ENCODE results near the gene VARS1.
"Not testable (repeated sequence)": the region's sequence is repeated elsewhere in the genome, so short reads cannot be mapped to it uniquely, and the experiment has no call there.

Gene VARS1

DNA sequence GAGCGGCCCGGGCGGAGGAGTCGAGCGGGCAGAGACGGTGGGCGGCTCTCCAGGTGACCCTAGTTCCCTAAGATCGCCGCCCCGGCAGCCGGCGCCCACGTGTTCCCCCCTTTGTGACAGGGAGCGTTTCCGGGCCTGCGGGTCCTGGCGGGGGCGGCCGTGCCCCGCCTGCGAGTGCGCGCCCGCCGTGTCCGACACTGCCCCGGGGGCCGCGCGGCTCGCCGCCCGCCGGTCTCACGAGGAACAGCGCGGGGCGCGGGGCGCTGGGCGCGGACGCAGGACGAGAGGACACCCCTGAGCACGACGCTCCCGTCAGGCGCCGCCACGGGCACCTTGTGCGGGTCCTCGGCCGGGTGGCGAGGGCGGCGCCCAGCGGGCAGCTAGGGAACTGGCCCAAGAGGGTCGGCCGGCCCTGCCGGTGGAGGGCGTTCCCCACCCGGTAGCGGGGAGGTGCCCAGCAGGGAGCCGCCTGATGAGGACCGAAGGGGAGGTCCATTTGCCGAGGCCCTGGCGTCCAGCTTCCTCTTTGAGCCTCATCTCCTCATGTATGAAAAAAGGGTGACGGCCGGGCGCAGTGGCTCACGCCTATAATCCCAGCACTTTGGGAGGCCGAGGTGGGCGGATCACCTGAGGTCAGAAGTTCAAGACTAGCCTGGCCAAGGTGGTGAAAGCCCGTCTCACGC is at the start of gene VARS1:
Gene VARS1 (minus strand): TSS at position 137 of the 683 bp plus-strand sequence. CDS start 535 bp downstream, outside the sequence.
- peak; percentile 68 for DNase-seq (ENCODE audit: low read depth)

DNA sequence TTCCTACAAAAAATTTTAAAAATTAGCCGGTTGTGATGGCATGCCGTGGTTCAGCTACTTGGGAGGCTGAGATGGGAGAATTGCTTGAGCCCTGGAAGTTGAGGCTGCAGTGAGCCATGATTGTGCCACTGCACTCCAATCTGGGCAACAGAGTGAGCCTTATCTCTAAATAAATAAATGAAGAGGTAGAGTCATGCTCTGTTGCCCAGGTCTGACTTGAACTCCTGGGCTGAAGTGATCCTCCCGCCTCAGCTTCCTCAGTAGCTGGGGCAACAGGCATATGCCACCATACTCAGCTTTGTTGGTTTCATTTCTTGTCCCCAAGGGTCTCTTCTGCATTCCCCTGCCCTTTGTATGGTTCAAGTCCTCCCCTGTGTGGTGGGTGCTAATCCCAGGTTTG is 49.0 kb upstream of the VARS1 start:
- no peak for DNase-seq (ENCODE audit: low read depth)

DNA sequence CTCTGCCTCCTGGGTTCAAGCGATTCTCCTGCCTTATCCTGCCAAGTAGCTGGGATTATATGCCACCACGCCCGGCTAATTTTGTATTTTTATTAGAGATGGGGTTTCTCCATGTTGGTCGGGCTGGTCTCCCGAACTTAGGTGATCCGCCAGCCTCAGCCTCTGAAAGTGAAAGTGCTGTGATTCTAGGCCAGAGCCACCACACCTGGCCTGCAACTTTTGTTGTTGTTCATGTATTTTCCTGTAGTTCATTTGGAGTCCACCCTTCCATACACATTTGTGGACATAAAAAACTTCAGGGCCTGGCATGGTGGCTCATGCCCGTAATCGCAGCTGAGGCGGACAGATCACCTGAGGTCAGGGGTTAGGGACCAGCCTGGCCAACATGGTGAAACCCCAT is 46.5 kb upstream of the VARS1 start:
- DNase-seq (ENCODE audit: low read depth), result no peak

DNA sequence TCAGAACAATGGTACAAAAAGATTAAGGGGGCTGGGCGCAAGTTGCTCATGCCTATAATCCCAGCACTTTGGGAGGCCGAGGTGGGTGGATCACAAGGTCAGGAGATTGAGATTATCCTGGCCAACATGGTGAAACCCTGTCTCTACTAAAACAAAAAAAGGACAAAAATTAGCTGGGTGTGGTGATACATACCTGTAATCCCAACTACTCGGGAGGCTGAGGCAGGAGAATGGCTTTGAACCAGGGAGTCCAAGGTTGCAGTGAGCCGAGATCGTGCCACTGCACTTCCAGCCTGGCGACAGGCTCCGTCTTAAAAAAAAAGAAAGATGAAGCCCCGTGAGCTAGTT is 44.2 kb upstream of the VARS1 start:
- DNase-seq (ENCODE audit: low read depth), result not testable (repeated sequence)

DNA sequence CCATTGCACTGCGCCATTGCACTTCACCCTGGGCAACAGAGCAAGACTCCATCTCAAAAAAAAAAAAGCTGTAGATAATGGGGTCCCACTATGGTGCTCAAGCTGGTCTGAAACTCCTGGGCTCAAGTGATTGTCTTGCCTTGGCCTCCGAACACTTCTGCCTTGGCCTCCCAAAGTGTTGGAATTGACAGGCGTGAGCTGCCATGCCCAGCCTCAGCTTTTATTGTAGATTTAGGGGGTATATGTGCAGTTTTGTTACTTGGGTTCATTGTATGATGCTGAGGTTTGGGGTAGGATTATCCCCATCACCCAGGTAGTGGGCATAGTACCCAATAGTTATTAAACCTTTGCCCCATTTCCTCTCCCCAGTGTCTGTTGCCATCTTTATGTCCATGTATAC is 43.4 kb upstream of the VARS1 start:
- no peak for DNase-seq (ENCODE audit: low read depth)

DNA sequence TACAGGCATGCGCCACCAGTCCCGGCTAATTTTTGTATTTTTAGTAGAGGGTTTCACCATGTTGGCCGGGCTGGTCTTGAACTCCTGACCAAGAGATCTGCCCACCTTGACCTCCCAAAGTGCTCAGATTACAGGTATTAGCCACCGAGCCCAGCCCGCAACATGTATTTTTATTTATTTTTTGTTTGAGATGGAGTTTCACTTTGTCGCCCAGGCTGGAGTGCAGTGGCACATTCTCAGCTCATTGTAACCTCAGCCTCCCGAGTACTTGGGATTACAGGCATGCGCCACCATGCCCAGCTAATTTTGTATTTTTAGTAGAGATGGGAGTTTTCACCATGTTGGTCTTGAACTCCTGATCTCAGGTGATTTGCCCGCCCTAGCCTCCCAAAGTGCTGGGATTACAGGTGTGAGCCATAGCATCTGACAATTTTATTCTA is 42.6 kb upstream of the VARS1 start:
- not testable (repeated sequence) for DNase-seq (ENCODE audit: low read depth)

DNA sequence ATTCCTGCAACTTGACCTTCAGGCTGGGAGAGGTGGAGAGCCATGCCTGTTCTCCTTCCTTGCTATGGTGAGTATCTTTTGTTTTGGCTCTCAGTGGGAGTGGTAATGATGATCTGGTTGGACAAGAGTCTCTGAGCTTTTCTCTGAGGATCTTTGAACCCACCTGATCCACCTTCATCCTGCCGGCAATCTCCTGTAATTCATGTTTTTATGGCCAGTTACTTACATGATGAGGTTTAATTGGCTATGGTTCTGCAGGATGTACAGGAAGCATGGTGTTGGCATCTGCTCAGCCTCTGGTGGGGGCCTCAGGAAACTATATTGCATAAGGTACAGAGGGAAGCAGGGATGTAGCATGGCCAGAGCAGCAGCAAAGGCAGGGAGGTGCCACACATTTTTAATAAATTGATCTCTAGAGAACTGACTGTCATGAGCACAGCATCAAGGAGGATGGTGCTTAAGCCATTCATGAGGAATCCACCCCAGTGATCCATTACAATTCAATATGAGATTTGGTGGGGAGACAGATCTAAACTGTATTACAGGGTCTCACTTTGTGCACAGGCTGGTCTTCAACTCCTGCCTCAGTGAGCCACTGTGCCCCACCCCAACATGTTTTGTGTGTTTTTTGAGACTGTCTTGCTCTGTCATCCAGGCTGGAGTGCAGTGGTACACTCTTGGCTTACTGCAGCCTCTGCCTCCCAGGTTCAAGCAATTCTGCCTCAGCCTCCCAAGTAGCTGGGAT is 42.0 kb upstream of the VARS1 start:
- DNase-seq (ENCODE audit: low read depth), result no peak

DNA sequence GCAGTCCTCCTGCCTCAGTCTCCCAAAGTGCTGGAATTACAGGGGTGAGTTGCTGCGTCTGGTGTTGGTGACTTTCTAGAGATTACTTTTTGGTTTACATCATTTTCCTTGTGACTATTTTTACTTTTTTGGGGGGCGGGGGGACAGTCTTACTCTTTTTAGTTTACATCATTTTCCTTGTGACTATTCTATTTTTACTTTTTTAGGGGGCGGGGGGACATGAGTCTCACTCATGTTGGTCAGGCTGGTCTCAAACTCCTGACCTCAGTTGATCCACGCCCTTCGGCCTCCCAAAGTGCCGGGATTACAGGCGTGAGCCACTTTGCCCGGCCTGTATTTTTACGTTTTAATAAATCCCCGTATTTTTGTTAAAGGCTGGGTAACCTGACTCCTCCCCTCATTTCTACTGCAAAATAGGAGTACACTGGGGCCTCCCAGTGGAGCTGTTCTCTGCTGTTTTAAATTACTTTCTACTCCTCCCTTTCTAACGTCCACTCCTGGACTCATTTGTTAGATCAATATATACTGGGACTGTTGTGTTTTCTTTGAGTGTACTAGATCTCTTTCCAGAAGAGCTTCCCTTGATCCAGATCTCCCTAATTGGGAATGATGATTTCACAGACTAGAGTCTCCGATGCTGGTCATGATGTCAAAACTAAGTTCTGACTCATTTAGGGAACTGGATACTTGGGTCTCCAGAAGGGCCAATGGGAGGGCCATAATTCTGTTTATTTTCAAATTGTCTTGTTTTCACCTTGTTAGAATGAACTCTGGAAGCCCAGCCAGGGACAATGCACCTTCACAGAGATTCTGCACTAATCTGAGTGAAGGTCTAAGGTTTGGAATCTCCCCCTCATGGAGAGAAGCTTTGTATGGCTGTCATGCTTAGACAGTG is 41.2 kb upstream of the VARS1 start:
- no peak for DNase-seq (ENCODE audit: low read depth)

DNA sequence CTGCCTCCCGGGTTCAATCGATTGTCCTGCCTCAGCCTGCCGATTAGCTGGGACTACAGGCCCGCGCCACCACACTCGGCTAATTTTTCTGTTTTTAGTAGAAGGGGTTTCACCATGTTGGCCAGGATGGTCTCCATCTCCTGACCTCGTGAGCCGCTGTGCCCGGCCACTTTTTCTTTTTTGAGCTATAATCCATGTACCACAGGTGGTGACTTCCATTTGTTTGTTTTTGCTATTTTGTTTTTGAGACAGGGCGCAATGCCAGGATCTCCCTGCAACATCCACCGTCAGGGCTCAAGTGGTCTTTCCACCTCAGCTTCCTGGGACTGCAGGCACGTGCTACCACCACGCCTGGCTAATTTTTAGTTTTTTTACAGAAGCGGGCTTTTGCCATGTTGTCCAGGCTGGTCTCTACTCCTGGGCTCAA is 40.5 kb upstream of the VARS1 start:
- DNase-seq (ENCODE audit: low read depth), result no peak

DNA sequence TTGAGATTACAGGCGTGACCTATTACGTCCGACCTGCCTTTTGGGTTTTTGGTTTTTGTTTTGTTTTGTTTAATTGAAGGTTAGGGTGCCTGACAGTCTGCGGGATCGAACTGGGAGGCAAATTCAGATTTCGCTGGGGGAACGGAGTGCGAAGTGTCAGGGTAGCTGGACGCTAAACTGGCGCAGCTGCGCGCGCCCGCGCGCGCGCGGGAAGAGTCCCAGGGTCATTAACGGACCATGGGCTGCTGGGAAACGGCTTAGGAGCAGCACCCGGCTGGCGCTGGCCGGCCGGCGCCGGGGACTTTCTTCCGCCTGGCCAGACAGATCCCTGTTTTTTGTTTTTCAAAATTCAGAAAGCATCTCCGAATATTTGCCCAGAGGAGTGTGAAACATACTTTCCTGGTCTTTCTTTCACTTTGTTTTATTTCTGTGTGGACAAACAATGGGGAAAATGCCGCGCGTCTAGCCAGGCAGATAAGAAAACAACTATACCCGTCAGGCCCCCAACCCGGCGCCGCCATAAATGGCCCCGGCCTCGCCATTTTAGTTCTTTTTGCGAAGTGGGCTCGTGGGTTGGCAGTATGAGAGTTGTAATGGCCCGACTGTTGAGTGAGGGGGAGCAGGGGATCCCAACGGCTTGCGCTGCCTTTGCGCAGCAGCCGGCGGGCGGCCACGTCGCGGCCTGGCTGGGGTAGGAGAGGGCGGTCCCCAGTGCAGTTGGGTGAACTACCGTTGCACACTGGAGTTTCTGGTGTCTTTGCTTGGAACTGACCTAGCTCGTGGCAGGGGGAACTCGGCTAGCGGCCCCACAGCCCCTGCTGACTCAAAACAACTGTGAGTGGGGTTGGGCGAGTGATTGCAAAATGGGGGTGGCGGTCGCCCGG is 39.1 kb upstream of the VARS1 start:
- DNase-seq (ENCODE audit: low read depth), result peak; percentile 63

DNA sequence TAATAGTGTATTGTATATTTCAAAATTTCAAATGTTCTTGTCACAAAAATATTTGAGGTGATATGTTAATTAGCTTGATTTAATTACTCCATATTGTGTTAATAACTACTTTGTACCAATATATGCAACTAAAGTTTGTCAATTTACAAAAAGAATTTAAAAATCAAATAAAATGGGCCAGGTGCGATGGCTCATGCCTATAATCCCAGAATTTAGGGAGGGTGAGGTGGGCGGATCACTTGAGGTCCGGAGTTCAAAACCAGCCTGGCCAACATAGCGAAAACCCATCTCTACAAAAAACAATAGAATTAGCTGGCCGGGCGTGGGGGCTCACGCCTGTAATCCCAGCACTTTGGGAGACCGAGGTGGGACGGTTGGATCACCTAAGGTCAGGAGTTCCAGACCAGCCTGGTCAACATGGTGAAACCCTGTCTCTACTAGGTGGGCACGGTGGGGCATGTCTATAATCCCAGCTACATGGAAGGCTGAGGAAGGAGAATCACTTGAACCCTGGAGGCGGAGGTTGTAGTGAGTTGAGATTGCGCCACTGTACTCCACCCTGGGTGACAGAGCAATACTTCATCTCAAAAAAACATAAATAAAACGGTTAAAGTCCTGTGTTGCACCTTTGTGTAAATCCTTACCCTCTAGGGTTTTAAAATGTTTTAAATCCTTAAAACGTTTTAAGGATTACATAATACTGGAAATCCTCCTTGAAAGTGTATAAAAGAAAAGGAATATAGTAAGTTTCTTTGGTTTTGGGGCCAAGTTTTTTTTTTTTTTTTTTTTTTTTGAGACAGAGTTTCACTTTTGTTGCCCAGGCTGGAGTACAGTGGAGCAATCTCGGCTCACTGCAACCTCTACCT is 36.0 kb upstream of the VARS1 start:
- DNase-seq (ENCODE audit: low read depth), result no peak

DNA sequence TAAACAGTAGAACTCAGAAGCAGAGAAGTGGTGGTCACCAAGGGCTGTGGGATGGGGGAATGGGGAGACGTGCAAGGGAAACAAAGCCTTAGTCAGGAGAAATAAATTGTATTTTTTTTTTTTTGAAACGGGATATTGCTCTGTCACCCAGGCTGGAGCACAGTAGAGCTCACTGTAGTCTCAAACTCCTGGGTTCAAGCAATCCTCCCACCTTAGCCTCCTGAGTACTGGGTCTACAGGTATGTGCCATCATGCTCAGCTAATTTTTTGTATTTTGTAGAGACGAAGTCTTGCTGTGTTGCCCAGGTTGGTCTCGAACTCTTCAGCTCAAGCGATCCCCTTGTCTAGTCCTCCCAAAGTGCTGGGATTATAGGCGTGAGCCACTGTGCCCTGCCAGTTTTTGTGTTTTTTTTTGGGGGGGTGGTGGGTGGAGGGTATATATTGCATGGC is 35.4 kb upstream of the VARS1 start:
- DNase-seq (ENCODE audit: low read depth), result no peak

DNA sequence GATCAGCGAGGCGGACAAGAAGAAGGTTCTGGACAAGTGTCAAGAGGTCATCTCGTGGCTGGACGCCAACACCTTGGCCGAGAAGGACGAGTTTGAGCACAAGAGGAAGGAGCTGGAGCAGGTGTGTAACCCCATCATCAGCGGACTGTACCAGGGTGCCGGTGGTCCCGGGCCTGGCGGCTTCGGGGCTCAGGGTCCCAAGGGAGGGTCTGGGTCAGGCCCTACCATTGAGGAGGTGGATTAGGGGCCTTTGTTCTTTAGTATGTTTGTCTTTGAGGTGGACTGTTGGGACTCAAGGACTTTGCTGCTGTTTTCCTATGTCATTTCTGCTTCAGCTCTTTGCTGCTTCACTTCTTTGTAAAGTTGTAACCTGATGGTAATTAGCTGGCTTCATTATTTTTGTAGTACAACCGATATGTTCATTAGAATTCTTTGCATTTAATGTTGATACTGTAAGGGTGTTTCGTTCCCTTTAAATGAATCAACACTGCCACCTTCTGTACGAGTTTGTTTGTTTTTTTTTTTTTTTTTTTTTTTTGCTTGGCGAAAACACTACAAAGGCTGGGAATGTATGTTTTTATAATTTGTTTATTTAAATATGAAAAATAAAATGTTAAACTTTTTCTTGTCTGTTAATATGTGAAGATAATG is 34.2 kb upstream of the VARS1 start:
- DNase-seq (ENCODE audit: low read depth), result no peak

DNA sequence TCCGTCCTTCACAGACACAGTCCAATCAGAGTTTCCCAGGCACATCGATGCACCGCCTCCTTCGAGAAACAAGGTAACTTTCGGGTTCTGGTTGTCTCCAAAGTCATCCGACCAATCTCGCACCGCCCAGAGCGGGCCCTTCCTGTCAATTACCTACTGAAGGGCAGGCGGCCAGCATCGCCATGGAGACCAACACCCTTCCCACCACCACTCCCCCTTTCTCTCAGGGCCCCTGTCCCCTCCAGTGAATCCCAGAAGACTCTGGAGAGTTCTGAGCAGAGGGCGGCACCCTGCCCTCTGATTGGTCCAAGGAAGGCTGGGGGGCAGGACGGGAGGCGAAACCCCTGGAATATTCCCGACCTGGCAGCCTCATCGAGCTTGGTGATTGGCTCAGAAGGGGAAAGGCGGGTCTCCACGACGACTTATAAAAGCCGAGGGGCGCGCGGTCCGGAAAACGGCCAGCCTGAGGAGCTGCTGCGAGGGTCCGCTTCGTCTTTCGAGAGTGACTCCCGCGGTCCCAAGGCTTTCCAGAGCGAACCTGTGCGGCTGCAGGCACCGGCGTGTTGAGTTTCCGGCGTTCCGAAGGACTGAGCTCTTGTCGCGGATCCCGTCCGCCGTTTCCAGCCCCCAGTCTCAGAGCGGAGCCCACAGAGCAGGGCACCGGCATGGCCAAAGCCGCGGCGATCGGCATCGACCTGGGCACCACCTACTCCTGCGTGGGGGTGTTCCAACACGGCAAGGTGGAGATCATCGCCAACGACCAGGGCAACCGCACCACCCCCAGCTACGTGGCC is 31.9 kb upstream of the VARS1 start, which contains the start of gene HSPA1B:
Gene HSPA1B (plus strand): TSS at position 453 of the 794 bp plus-strand sequence. CDS start 213 bp downstream, at position 666.
- DNase-seq (ENCODE audit: low read depth), result peak; percentile 86

DNA sequence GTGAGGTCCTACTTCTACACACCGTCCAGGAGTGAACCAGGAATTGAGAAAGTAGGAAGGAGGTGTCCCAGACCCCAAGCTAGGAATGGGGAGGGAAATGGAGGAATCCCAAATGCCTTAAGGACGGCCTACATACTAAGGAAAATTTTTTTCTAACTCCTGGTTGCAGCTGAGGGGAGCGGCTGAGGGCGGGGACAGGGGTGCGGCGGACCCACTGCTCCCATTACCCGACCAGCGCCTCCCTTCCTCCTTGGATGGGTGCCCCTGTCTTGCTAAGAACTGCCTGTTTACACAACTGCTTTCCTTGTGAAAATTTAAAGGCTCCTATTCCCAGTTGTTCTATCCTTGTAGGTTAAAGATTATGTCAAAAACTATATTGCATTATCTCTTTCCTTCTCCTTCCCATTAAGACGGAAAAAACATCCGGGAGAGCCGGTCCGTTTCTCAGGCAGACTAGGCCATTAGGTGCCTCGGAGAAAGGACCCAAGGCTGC is 31.3 kb upstream of the VARS1 start:
- DNase-seq (ENCODE audit: low read depth), result no peak

DNA sequence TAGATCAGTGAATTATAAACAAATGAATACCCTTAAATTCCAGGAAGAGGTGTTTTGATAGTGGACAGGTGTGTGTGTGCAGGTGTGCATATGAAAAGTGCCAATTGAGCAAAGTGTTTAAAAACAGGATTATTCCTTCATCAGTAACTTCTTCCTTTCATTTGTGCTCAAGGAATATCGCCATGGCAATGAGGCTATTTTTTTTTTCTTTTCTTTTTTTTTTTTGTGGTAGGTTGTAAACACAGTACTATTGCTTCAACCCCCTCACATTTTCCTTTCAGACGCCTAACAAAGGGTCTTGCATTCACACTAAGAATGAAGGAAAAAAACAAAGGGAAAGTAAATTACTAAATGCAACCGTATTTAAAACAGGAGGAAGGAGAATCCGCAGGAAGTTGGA is 30.0 kb upstream of the VARS1 start:
- no peak for DNase-seq (ENCODE audit: low read depth)

DNA sequence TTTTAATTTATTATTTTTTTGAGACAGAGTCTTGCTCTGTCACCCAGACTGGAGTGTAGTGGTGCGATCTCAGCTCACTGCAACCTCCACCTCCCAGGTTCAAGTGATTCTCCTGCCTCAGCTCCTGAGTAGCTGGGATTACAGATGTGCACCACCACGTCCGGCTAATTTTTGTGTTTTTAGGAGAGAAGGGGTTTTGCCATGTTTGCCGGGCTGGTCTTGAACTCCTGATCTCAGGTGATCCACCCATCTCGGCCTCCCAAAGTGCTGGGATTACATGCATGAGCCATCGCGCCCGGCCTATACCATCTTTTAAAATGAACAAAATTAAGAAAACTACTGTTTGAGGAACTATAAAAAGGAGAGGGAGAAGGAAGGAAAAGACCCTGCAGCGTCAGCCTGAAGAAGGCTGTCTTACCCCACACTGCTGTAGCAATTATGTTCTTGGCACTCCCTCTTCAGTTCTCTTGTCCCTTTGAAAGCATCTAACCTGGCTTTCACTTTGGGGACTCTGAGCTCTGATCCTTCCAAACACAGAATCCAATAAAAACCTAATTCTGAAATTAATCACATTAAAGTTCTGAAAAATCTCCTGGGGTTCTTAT is 28.1 kb upstream of the VARS1 start:
- not testable (repeated sequence) for DNase-seq (ENCODE audit: low read depth)

DNA sequence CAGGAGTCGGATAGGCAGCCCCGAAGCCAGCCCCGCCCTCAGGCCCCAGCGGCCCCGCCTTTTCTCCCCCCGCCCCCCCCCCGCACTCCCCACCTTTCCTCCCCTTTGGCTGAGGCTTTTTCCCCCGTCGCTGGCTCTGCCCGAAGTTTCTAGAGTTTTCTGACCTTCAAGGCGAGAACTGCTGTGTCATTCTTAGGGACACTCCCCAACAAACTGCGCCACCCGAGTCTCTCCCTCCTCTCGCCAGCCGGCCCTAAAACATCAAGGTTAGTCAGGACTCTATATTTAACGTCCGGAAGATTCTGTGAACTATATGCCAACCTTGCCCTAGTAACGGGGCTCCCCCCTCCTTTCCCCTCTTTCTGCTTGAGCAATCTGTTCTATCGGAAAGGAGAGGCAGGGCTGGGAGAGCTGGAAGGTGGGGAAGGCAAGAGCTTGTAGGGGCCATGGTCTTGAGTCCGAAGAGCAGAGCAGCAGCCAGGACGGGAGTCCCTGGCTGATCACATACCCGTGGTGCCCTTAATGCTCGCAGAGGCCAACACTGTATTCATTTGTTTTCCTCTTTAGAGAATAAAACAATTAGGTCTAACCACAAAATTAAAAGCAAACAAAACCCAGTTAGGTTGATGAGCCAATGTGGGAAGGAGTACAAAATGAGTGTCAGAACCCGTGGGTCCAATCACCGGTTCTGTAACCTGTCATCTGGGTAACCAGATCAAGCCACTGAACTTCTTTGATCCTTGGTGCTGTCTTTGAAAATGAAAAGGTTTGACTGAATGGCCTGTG is 26.7 kb upstream of the VARS1 start:
- peak; percentile 62 for DNase-seq (ENCODE audit: low read depth)

Measured in T-helper 22 cell (primary cell).